Left ventricle myocardium superior (tissue), 1 donor: ENCODE data around the gene SLC30A7. TPM values are rescaled to one million over a fixed set of nuclear protein-coding genes. Genes with fewer than 3 reads are reported as not detected.
"Not testable (repeated sequence)": the region's sequence is repeated elsewhere in the genome, so short reads cannot be mapped to it uniquely, and the experiment has no call there.

Source experiments
- ATAC-seq: fragments of 200-7000 bp; cut with Tn5 transposase; one replicate; pipeline ENCODE4 v1.9.1; 2020; ENCODE audit warnings: mild to moderate bottlenecking, moderate library complexity
- DNase-seq: peaks from one replicate; pipeline ENCODE4 v3.0.0-alpha.2; 2020
- intact Hi-C: fragments of 100-400 bp; cut with micrococcal nuclease; formaldehyde crosslinking; loops from one replicate; pipeline ENCODE4 v1.11.0; 2022
- total RNA-seq: library from RNA; stranded (reverse); fragmentation: NEBNext Ultra II Directional; extraction: Animal tissue kit (Norgen Biotek cat#: 25700); gene quantifications from one replicate; pipeline ENCODE4 v1.2.1, GENCODE V29; 2021
- donor health status: DM: no; HTN: yes; CAD: no; lungs with severe emphysema.

The SLC30A7 gene
- total RNA-seq, 1 donor from 2014 or later, result 3.5 TPM

- intact Hi-C loops, result no loop called here
- DNase-seq, result no peak
- ATAC-seq, result no peak
These were observed 11.9 kb upstream of the SLC30A7 start for GRCh38 chr1:100883963-100884362.

GRCh38 chr1:100889007-100889406 is 6.9 kb upstream of the SLC30A7 start:
- ATAC-seq, intact Hi-C loops, DNase-seq: not testable (repeated sequence)

- DNase-seq, intact Hi-C loops, ATAC-seq: not testable (repeated sequence)
These were observed 5.9 kb upstream of the SLC30A7 start for GRCh38 chr1:100889869-100890482.

- intact Hi-C loops, result no loop called here
- ATAC-seq, result no peak
- DNase-seq, result no peak
These were observed 4.5 kb upstream of the SLC30A7 start for GRCh38 chr1:100891380-100891779.

GRCh38 chr1:100892554-100892953 is 3.3 kb upstream of the SLC30A7 start:
- no peak for ATAC-seq

GRCh38 chr1:100893718-100894117 is 2.2 kb upstream of the SLC30A7 start:
- DNase-seq, result no peak
- no peak for ATAC-seq
- intact Hi-C loops, result no loop called here

More at GRCh38 chr1:100892554-100892953, 3.3 kb upstream of the SLC30A7 start:
- no peak for DNase-seq
- intact Hi-C loops, result no loop called here

GRCh38 chr1:100894603-100895539 is 1.0 kb upstream of the SLC30A7 start, which contains the start of gene EXTL2:
Gene EXTL2 (minus strand): TSS chr1:100894842. CDS start chr1:100888757, 6,085 bp downstream.
- peak; percentile 86 for ATAC-seq
- DNase-seq, result peak; percentile 91
- intact Hi-C loops, result no loop called here

GRCh38 chr1:100896481-100896982 is 642 bp downstream of the SLC30A7 start:
- intact Hi-C loops, result no loop called here
- DNase-seq (no peak), ATAC-seq (peak; percentile 3)

GRCh38 chr1:100902365-100902764 is 6.5 kb downstream of the SLC30A7 start:
- ATAC-seq (no peak), DNase-seq (no peak)
- intact Hi-C loops, result no loop called here

GRCh38 chr1:100903777-100904176 is 7.9 kb downstream of the SLC30A7 start:
- ATAC-seq (no peak), DNase-seq (no peak)
- intact Hi-C loops, result no loop called here

GRCh38 chr1:100904528-100904927 is 8.6 kb downstream of the SLC30A7 start:
- ATAC-seq (no peak), DNase-seq (no peak)
- intact Hi-C loops, result no loop called here

- intact Hi-C loops, result no loop called here
- ATAC-seq, result no peak
- DNase-seq, result no peak
These were observed 9.3 kb downstream of the SLC30A7 start for GRCh38 chr1:100905181-100905580.

- intact Hi-C loops, result no loop called here
- ATAC-seq, result no peak
- no peak for DNase-seq
These were observed 12.0 kb downstream of the SLC30A7 start for GRCh38 chr1:100907887-100908286.

GRCh38 chr1:100909018-100909417 is 13.1 kb downstream of the SLC30A7 start:
- DNase-seq (no peak), ATAC-seq (no peak)
- intact Hi-C loops, result no loop called here

- no peak for DNase-seq
- intact Hi-C loops, result no loop called here
- ATAC-seq, result no peak
These were observed 16.1 kb downstream of the SLC30A7 start for GRCh38 chr1:100912019-100912418.

- intact Hi-C loops, result no loop called here
- DNase-seq (no peak), ATAC-seq (no peak)
These were observed 25.3 kb downstream of the SLC30A7 start for GRCh38 chr1:100921110-100921706.

- DNase-seq (no peak), ATAC-seq (no peak)
- intact Hi-C loops, result no loop called here
These were observed 28.3 kb downstream of the SLC30A7 start for GRCh38 chr1:100924212-100924611.

GRCh38 chr1:100924991-100925390 is 29.1 kb downstream of the SLC30A7 start:
- intact Hi-C loops, result no loop called here
- no peak for ATAC-seq
- DNase-seq, result no peak

GRCh38 chr1:100926240-100926639 is 30.4 kb downstream of the SLC30A7 start:
- DNase-seq (no peak), ATAC-seq (no peak)
- intact Hi-C loops, result no loop called here

GRCh38 chr1:100927276-100927675 is 31.4 kb downstream of the SLC30A7 start:
- intact Hi-C loops, result no loop called here
- ATAC-seq, result no peak
- no peak for DNase-seq
